Transverse colon (tissue), 4 donors: ENCODE results near the gene HINT2. TPM values are rescaled to one million over a fixed set of nuclear protein-coding genes. Genes with fewer than 3 reads are reported as not detected.

ENCODE experiments used
- DNase-seq: peaks from one replicate; pipeline ENCODE4 v3.0.0-alpha.2; 2019
- H3K27ac ChIP-seq, 4 donors: fragments of 200-600 bp; sonication (generic); 2 replicates each; pipeline ENCODE4 v1.5.1; 2016 to 2018; ENCODE audit warnings: inconsistent platforms in 4 of 4
- H3K27me3 ChIP-seq: fragments of 200-600 bp; sonication (generic); 2 replicates; pipeline ENCODE4 v1.5.1; 2017; ENCODE audit warnings: inconsistent platforms
- H3K36me3 ChIP-seq, 4 donors: fragments of 200-600 bp; sonication (generic); 2 replicates each; pipeline ENCODE4 v1.5.1; 2017 to 2019; ENCODE audit warnings: inconsistent platforms in 4 of 4
- H3K4me1 ChIP-seq, 4 donors: fragments of 200-600 bp; sonication (generic); 2 replicates each; pipeline ENCODE4 v1.5.1; 2017 to 2020; ENCODE audit warnings: inconsistent platforms in 4 of 4
- H3K4me3 ChIP-seq, 4 donors: fragments of 200-600 bp; sonication (generic); 1 replicate in 1 of 4; 2 replicates in 3 of 4; pipeline versions ENCODE4 v1.5.1 to v1.6.1; 2017 to 2019; ENCODE audit warnings: inconsistent platforms in 4 of 4
- H3K9me3 ChIP-seq, 2 donors: fragments of 200-600 bp; sonication (generic); 2 replicates each; pipeline ENCODE4 v1.5.1; 2017 to 2019; ENCODE audit warnings: inconsistent platforms in 2 of 2
- CTCF ChIP-seq, 5 experiments: fragments of 200-600 bp in 3 of 5; fragments of 450-650 bp in 2 of 5; sonication (generic) in 3 of 5; IDR thresholded peaks; 1 replicate in 2 of 5; 2 replicates in 3 of 5; pipeline ENCODE4 v1.5.1; 2016 to 2017; ENCODE audit warnings: antibody characterized with exemption in 5 of 5, inconsistent platforms in 3 of 5, mild to moderate bottlenecking in 2 of 5, moderate library complexity in 1 of 5
- EP300 ChIP-seq: sonication (generic); formaldehyde crosslinking; IDR thresholded peaks from one replicate; pipeline ENCODE4 v1.6.1; 2017; ENCODE audit warnings: antibody characterized with exemption, low read depth
- POLR2A ChIP-seq: fragments of 450-650 bp; IDR thresholded peaks from one replicate; pipeline ENCODE4 v1.6.1; 2016; ENCODE audit warnings: antibody characterized with exemption, mild to moderate bottlenecking, moderate library complexity
- POLR2AphosphoS5 ChIP-seq, 3 donors: sonication (generic); formaldehyde crosslinking; IDR thresholded peaks; one replicate each; pipeline ENCODE4 v1.6.1; 2016; ENCODE audit warnings: antibody characterized with exemption in 3 of 3
- WGBS, 2 donors: methylation state at CpG; one replicate each; pipeline ENCODE4 v1.1.5; 2018; ENCODE audit warnings: low coverage in 1 of 2; 5-methylcytosine and 5-hydroxymethylcytosine counted together
- in situ Hi-C, 4 donors: fragments of 200-750 bp; cut with MboI; loops; one replicate each; pipeline versions ENCODE4 v1.15.0 to v1.15.1; 2017; ENCODE audit warnings: low sequenced_read_pairs in 3 of 4, low pct_ligation_motif_present in 1 of 4, low pct_unique_long_range_greater_than_20kb in 1 of 4
- intact Hi-C: fragments of 100-400 bp; cut with DNase I; formaldehyde crosslinking; loops from one replicate; pipeline ENCODE4 v1.15.1; 2023; ENCODE audit warnings: low total_unique reads
- total RNA-seq, 4 donors: library from RNA; depleted of rRNA; stranded (reverse); fragments of >200 nt; gene quantifications; one replicate each; pipeline ENCODE4 v1.1.0, GENCODE V29; 2016

The HINT2 gene
- total RNA-seq, 4 donors from 2014 or later = 16.8 to 58.0 (median 38.9) TPM

- TF ChIP-seq POLR2AphosphoS5 (IDR thresholded peaks at IDR 0.05) (peak; percentile 65 to 75 (median 66)), CTCF (IDR thresholded peaks at IDR 0.05) (no peak), POLR2A (peak; percentile 59), EP300 (no peak)
- Histone ChIP-seq H3K9me3 (no peaks in the 10 kb centered on the region), H3K27me3 (no peaks in the 10 kb centered on the region), H3K36me3 (peaks cover 0 to 5% (median 0%) of the 10 kb centered on the region in 4 donors), H3K4me1 (peaks cover 21 to 38% (median 30%) of the 10 kb centered on the region in 4 donors), H3K27ac (peak within 1 kb of the TSS; percentile 76 to 100 (median 100)), H3K4me3 (peak within 1 kb of the TSS in 3 of 4 donors; percentile 24 to 56 (median 37))
- in situ Hi-C loops (loop anchor here in 1 of 4 donors (10.0 kb wide), 1 partner anchor 77 kb away; the partner anchor contains the start of genes CREB3 and TLN1), intact Hi-C loops (no loop called here)
- WGBS, 2 donors = 2 to 13% methylated on average over 1 to 26 of the region's 28 CpGs
- DNase-seq = peak; percentile 95
These were observed 2.7 kb downstream of the HINT2 start, which contains the start of gene SPAG8 for GRCh38 chr9:35812025-35812602. SPAG8 (minus strand) TSS chr9:35812262; CDS start chr9:35812147, 115 bp downstream.

- intact Hi-C loops = no loop called here
- peak overlapping the region; percentile 76 to 100 (median 90) for H3K27ac ChIP-seq
These were observed 3.3 kb downstream of the HINT2 start for GRCh38 chr9:35811381-35812024.

DNA sequence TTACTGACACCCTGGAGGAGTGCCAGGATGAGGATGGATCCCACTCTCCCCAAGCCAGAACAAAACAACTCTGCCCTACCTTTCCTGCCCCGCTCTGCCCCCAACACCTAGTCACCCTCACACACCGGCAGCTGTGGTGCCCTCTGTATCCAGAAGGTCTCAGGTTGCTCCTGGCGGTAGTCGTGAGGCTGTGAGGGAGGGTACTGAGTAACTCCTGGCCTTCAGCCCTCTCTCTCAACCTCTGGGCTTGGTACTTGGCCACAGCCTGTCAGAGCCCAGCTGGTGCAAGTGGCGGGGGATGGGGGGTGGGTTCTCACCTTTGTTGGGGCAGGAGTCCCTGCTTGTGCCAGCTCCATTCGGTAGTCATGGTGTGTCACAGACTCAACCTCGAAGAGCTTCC lies 4.7 kb downstream of the HINT2 start:
- H3K36me3 ChIP-seq = peaks cover 0 to 17% (median 0%) of the 10 kb centered on the region in 4 donors

More at GRCh38 chr9:35811381-35812024, 3.3 kb downstream of the HINT2 start:
- H3K27me3 ChIP-seq = no peaks in the 10 kb centered on the region
- H3K4me1 ChIP-seq = peaks cover 21 to 38% (median 30%) of the 10 kb centered on the region in 4 donors
- 17% methylated on average over 12 of the region's 12 CpGs; no CpG with 5 or more reads in 1 of the 2 donors for WGBS, 2 donors
- peaks cover 0 to 11% (median 0%) of the 10 kb centered on the region in 4 donors for H3K36me3 ChIP-seq
- TF ChIP-seq POLR2A = no peak
- no peak for TF ChIP-seq POLR2AphosphoS5 (IDR thresholded peaks at IDR 0.05)
- TF ChIP-seq CTCF (IDR thresholded peaks at IDR 0.05) = no peak
- no peak for TF ChIP-seq EP300
- no peak for DNase-seq
- no peaks in the 10 kb centered on the region for H3K9me3 ChIP-seq
- in situ Hi-C loops = loop anchor here in 1 of 4 donors (10.0 kb wide), 1 partner anchor 77 kb away; the partner anchor contains the start of genes CREB3 and TLN1
- peak overlapping the region in 3 of 4 donors; percentile 24 to 56 (median 37) for H3K4me3 ChIP-seq

More for the DNA sequence above, 4.7 kb downstream of the HINT2 start:
- no peak for DNase-seq
- peaks cover 21 to 34% (median 30%) of the 10 kb centered on the region in 4 donors for H3K4me1 ChIP-seq
- TF ChIP-seq EP300 = no peak
- no peak for TF ChIP-seq POLR2A
- TF ChIP-seq CTCF (IDR thresholded peaks at IDR 0.05) = no peak
- TF ChIP-seq POLR2AphosphoS5 (IDR thresholded peaks at IDR 0.05) = no peak
- H3K4me3 ChIP-seq = no peak overlapping the region
- H3K9me3 ChIP-seq = no peaks in the 10 kb centered on the region
- in situ Hi-C loops = loop anchor here in 1 of 4 donors (10.0 kb wide), 1 partner anchor 75 kb away; the partner anchor contains the start of genes CREB3 and TLN1
- H3K27me3 ChIP-seq = no peaks in the 10 kb centered on the region
- 97% methylated on average over 7 of the region's 7 CpGs; no CpG with 5 or more reads in 1 of the 2 donors for WGBS, 2 donors
- H3K27ac ChIP-seq = no peak overlapping the region
- intact Hi-C loops = no loop called here
